ENCODE results near the gene ZNF783. TPM values are rescaled to one million over a fixed set of nuclear protein-coding genes. Genes with fewer than 3 reads are reported as not detected.
"Not testable (repeated sequence)": the region's sequence is repeated elsewhere in the genome, so short reads cannot be mapped to it uniquely, and the experiment has no call there.

ZNF783 gene
- total and polyA plus RNA-seq, 4 donors, result 1.0 to 23.8 (median 15.9) TPM

DNA sequence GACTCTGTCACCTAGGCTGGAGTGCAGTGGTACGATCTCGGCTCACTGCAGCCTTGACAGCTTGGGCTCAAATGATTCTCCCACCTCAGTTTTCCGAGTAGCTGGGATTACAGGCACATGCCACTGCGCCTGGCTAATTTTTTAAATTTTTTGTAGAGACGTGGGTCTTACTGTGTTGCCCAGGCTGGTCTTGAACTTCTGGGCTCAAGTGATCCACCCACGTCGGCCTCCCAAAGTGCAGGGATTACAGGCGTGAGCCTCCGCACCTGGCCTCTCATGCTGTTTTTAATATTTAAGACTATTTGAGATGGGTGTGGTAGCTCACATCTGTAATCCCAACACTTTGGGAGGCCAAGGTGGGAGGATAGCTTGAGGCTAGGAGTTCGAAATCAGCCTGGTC is 10.5 kb upstream of the ZNF783 start:
- 95 to 97% methylated on average over 10 of the region's 10 CpGs for WGBS, 2 donors
- intact Hi-C loops (cut with DNase I); H3K9me3 ChIP-seq (ENCODE audit: control insufficient read depth, low read length); H3K4me1 ChIP-seq (ENCODE audit: control insufficient read depth in 1 of 2, insufficient read depth in 2 of 2, low read length in 2 of 2); DNase-seq; H3K27ac ChIP-seq (ENCODE audit: low read depth in 1 of 2, low read length in 2 of 2); H3K4me3 ChIP-seq (ENCODE audit: low read length in 2 of 2); ATAC-seq (ENCODE audit: low FRiP score); H3K27me3 ChIP-seq (ENCODE audit: control insufficient read depth in 1 of 2, insufficient read depth in 2 of 2, low read length in 1 of 2): not testable (repeated sequence)
- peaks cover 3 to 12% of the 10 kb centered on the region in 2 donors for H3K36me3 ChIP-seq (ENCODE audit: control insufficient read depth in 1 of 2, insufficient read depth in 2 of 2, low read length in 1 of 2)

DNA sequence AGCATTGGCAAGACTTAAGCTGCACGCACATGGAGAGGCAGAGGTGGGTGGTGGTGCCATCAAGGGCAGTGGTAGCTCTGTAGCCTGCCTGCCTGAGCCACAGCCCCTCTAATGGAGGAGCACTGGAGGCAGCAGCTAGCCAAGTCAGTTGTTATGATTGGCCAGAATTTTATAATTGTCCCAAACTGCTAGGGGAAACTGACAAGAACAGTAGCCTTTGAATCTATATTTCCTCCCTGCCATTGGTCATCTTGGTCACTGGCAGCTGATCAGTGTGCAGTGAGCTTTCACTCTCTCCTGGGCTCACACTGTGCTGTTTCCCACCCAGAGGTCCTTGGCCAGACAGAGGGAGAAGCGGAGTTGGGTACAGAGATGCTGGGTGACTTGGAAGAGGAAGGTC is 9.6 kb upstream of the ZNF783 start:
- no peaks in the 10 kb centered on the region for H3K4me1 ChIP-seq (ENCODE audit: control insufficient read depth in 1 of 2, insufficient read depth in 2 of 2, low read length in 2 of 2)
- H3K36me3 ChIP-seq (ENCODE audit: control insufficient read depth in 1 of 2, insufficient read depth in 2 of 2, low read length in 1 of 2), result peaks cover 3 to 12% of the 10 kb centered on the region in 2 donors
- no peaks in the 10 kb centered on the region for H3K27me3 ChIP-seq (ENCODE audit: control insufficient read depth in 1 of 2, insufficient read depth in 2 of 2, low read length in 1 of 2)
- no peaks in the 10 kb centered on the region for H3K9me3 ChIP-seq (ENCODE audit: control insufficient read depth, low read length)
- H3K27ac ChIP-seq (ENCODE audit: low read depth in 1 of 2, low read length in 2 of 2), result no peak overlapping the region
- no peak for ATAC-seq (ENCODE audit: low FRiP score)
- 95 to 100% methylated on average over 2 of the region's 2 CpGs for WGBS, 2 donors
- no peak for DNase-seq
- intact Hi-C loops (cut with DNase I), result no loop called here
- H3K4me3 ChIP-seq (ENCODE audit: low read length in 2 of 2), result no peak overlapping the region

DNA sequence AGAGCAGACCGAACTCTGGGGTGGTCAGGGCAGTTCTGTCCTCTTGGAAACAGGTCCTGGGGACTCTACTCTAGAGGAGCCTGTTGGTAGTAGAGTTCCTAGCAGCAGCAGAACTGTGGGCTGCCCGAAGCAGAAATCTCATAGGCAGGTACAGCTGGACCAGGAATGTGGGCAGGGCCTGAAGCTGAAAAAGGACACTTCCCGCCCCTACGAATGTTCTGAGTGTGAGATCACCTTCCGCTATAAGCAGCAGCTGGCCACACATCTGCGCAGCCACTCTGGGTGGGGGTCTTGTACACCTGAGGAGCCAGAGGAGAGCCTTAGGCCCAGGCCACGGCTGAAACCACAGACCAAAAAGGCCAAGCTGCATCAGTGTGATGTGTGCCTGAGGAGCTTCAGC is 8.3 kb upstream of the ZNF783 start:
- Histone ChIP-seq H3K9me3 (ENCODE audit: control insufficient read depth, low read length) (no peaks in the 10 kb centered on the region), H3K27me3 (ENCODE audit: control insufficient read depth in 1 of 2, insufficient read depth in 2 of 2, low read length in 1 of 2) (no peaks in the 10 kb centered on the region), H3K4me1 (ENCODE audit: control insufficient read depth in 1 of 2, insufficient read depth in 2 of 2, low read length in 2 of 2) (no peaks in the 10 kb centered on the region), H3K27ac (ENCODE audit: low read depth in 1 of 2, low read length in 2 of 2) (no peak overlapping the region), H3K36me3 (ENCODE audit: control insufficient read depth in 1 of 2, insufficient read depth in 2 of 2, low read length in 1 of 2) (peaks cover 3 to 12% of the 10 kb centered on the region in 2 donors), H3K4me3 (ENCODE audit: low read length in 2 of 2) (no peak overlapping the region)
- WGBS, 2 donors, result 92 to 95% methylated on average over 7 of the region's 7 CpGs
- DNase-seq, result no peak
- intact Hi-C loops (cut with DNase I), result no loop called here
- ATAC-seq (ENCODE audit: low FRiP score), result peak; percentile 15

GRCh38 chr7:149254181-149254858 is 7.7 kb upstream of the ZNF783 start:
- Histone ChIP-seq H3K9me3 (ENCODE audit: control insufficient read depth, low read length) (no peaks in the 10 kb centered on the region), H3K36me3 (ENCODE audit: control insufficient read depth in 1 of 2, insufficient read depth in 2 of 2, low read length in 1 of 2) (peaks cover 3 to 12% of the 10 kb centered on the region in 2 donors), H3K4me1 (ENCODE audit: control insufficient read depth in 1 of 2, insufficient read depth in 2 of 2, low read length in 2 of 2) (no peaks in the 10 kb centered on the region), H3K4me3 (ENCODE audit: low read length in 2 of 2) (no peak overlapping the region), H3K27me3 (ENCODE audit: control insufficient read depth in 1 of 2, insufficient read depth in 2 of 2, low read length in 1 of 2) (no peaks in the 10 kb centered on the region), H3K27ac (ENCODE audit: low read depth in 1 of 2, low read length in 2 of 2) (no peak overlapping the region)
- no peak for DNase-seq
- ATAC-seq (ENCODE audit: low FRiP score), result no peak
- intact Hi-C loops (cut with DNase I), result no loop called here
- 87 to 89% methylated on average over 16 of the region's 16 CpGs for WGBS, 2 donors

DNA sequence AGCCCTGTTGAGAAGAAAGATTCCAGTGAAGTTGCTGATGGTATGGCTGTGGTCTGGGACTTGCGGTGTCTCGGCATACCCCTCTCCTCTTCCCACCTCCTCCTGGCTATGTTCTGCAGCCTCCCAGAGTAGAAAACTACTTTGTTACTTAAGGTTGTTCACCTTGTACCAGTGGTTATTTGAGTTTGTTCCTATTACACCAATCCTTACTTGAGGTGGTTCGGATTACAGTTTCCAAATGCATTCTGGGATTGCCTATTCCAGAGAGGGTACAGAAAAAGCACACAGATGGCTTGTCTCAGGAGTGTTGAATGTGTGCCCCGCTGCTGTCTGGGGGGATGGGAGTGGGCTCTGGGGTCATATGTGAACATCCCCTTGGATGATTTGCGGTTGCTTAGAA is 6.8 kb upstream of the ZNF783 start:
- Histone ChIP-seq H3K36me3 (ENCODE audit: control insufficient read depth in 1 of 2, insufficient read depth in 2 of 2, low read length in 1 of 2) (peaks cover 3 to 12% of the 10 kb centered on the region in 2 donors), H3K4me1 (ENCODE audit: control insufficient read depth in 1 of 2, insufficient read depth in 2 of 2, low read length in 2 of 2) (no peaks in the 10 kb centered on the region), H3K27me3 (ENCODE audit: control insufficient read depth in 1 of 2, insufficient read depth in 2 of 2, low read length in 1 of 2) (no peaks in the 10 kb centered on the region), H3K9me3 (ENCODE audit: control insufficient read depth, low read length) (no peaks in the 10 kb centered on the region), H3K27ac (ENCODE audit: low read depth in 1 of 2, low read length in 2 of 2) (no peak overlapping the region), H3K4me3 (ENCODE audit: low read length in 2 of 2) (no peak overlapping the region)
- DNase-seq (no peak), ATAC-seq (ENCODE audit: low FRiP score) (no peak)
- intact Hi-C loops (cut with DNase I), result no loop called here
- 88 to 89% methylated on average over 5 of the region's 5 CpGs for WGBS, 2 donors

DNA sequence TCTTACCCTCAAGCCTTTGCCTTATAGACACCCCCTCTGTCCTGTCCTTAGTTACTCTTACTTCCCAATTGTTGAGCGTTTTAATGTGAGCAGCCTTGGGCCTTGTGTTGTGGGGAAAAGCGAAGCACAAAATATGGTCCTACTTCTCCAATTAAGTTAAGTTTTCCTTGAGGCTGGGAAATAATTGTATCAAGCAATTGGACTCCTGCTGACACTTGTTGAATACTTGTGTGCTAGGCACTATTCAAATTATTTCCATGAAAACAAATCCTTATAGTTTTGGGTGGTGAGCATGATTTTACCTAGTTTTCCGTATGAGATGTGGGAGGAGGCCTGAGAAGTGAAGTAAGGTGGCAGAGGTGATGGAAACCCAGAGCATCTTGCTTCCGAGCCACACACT is 5.4 kb upstream of the ZNF783 start:
- no peak overlapping the region for H3K4me3 ChIP-seq (ENCODE audit: low read length in 2 of 2)
- no peak overlapping the region for H3K27ac ChIP-seq (ENCODE audit: low read depth in 1 of 2, low read length in 2 of 2)
- no peaks in the 10 kb centered on the region for H3K27me3 ChIP-seq (ENCODE audit: control insufficient read depth in 1 of 2, insufficient read depth in 2 of 2, low read length in 1 of 2)
- WGBS, 2 donors, result 83 to 87% methylated on average over 4 of the region's 4 CpGs
- no peaks in the 10 kb centered on the region for H3K4me1 ChIP-seq (ENCODE audit: control insufficient read depth in 1 of 2, insufficient read depth in 2 of 2, low read length in 2 of 2)
- DNase-seq (no peak), ATAC-seq (ENCODE audit: low FRiP score) (no peak)
- H3K9me3 ChIP-seq (ENCODE audit: control insufficient read depth, low read length), result no peaks in the 10 kb centered on the region
- H3K36me3 ChIP-seq (ENCODE audit: control insufficient read depth in 1 of 2, insufficient read depth in 2 of 2, low read length in 1 of 2), result peaks cover 3 to 8% of the 10 kb centered on the region in 2 donors
- intact Hi-C loops (cut with DNase I), result no loop called here

GRCh38 chr7:149257146-149257545 is 4.8 kb upstream of the ZNF783 start:
- peaks cover 3 to 7% of the 10 kb centered on the region in 2 donors for H3K36me3 ChIP-seq (ENCODE audit: control insufficient read depth in 1 of 2, insufficient read depth in 2 of 2, low read length in 1 of 2)
- no peaks in the 10 kb centered on the region for H3K9me3 ChIP-seq (ENCODE audit: control insufficient read depth, low read length)
- WGBS, 2 donors, result 92% methylated on average over 2 of the region's 2 CpGs
- no peak for ATAC-seq (ENCODE audit: low FRiP score)
- H3K4me1 ChIP-seq (ENCODE audit: control insufficient read depth in 1 of 2, insufficient read depth in 2 of 2, low read length in 2 of 2), result no peaks in the 10 kb centered on the region
- H3K4me3 ChIP-seq (ENCODE audit: low read length in 2 of 2), result no peak overlapping the region
- H3K27me3 ChIP-seq (ENCODE audit: control insufficient read depth in 1 of 2, insufficient read depth in 2 of 2, low read length in 1 of 2), result no peaks in the 10 kb centered on the region
- H3K27ac ChIP-seq (ENCODE audit: low read depth in 1 of 2, low read length in 2 of 2), result no peak overlapping the region
- intact Hi-C loops (cut with DNase I), result no loop called here
- DNase-seq, result no peak

GRCh38 chr7:149261316-149261828 is 624 bp upstream of the ZNF783 start:
- 1 to 3% methylated on average over 16 of the region's 16 CpGs for WGBS, 2 donors
- peak; percentile 16 for ATAC-seq (ENCODE audit: low FRiP score)
- intact Hi-C loops (cut with DNase I), result no loop called here

DNA sequence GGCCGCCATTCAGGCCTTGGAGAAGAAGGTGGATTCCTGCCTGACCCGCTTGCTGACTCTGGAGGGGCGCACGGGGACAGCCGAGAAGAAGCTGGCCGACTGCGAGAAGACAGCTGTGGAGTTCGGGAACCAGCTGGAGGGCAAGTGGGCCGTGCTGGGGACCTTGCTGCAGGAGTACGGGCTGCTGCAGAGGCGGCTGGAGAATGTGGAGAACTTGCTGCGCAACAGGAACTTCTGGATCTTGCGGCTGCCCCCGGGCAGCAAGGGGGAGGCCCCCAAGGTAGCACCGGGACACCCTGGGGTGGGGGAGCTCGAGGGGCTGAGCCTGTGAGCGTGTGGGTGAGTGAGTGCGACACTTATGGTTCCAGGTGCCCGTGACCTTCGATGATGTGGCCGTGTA is 4.5 kb downstream of the ZNF783 start:
- Histone ChIP-seq H3K4me3 (ENCODE audit: low read length in 2 of 2) (no peak overlapping the region), H3K9me3 (ENCODE audit: control insufficient read depth, low read length) (no peaks in the 10 kb centered on the region), H3K27me3 (ENCODE audit: control insufficient read depth in 1 of 2, insufficient read depth in 2 of 2, low read length in 1 of 2) (no peaks in the 10 kb centered on the region), H3K36me3 (ENCODE audit: control insufficient read depth in 1 of 2, insufficient read depth in 2 of 2, low read length in 1 of 2) (peaks cover 1 to 2% of the 10 kb centered on the region in 2 donors), H3K4me1 (ENCODE audit: control insufficient read depth in 1 of 2, insufficient read depth in 2 of 2, low read length in 2 of 2) (no peaks in the 10 kb centered on the region), H3K27ac (ENCODE audit: low read depth in 1 of 2, low read length in 2 of 2) (no peak overlapping the region)
- 95 to 97% methylated on average over 20 to 21 of the region's 21 CpGs for WGBS, 2 donors
- no peak for DNase-seq
- no peak for ATAC-seq (ENCODE audit: low FRiP score)
- intact Hi-C loops (cut with DNase I), result no loop called here

More at GRCh38 chr7:149261316-149261828, 624 bp upstream of the ZNF783 start:
- Histone ChIP-seq H3K9me3 (ENCODE audit: control insufficient read depth, low read length) (no peaks in the 10 kb centered on the region), H3K27ac (ENCODE audit: low read depth in 1 of 2, low read length in 2 of 2) (peak overlapping the region in 1 of 2 donors; percentile 53), H3K4me1 (ENCODE audit: control insufficient read depth in 1 of 2, insufficient read depth in 2 of 2, low read length in 2 of 2) (no peaks in the 10 kb centered on the region), H3K36me3 (ENCODE audit: control insufficient read depth in 1 of 2, insufficient read depth in 2 of 2, low read length in 1 of 2) (peaks cover 0 to 2% of the 10 kb centered on the region in 2 donors), H3K27me3 (ENCODE audit: control insufficient read depth in 1 of 2, insufficient read depth in 2 of 2, low read length in 1 of 2) (no peaks in the 10 kb centered on the region), H3K4me3 (ENCODE audit: low read length in 2 of 2) (peak overlapping the region; percentile 62 to 66)
- no peak for DNase-seq
